GM12892 (cell line): ENCODE data around the gene WNT7B.

Source experiments
- POLR2A ChIP-seq: IDR thresholded peaks from 2 replicates; pipeline ENCODE4 v1.6.1; 2011; ENCODE audit warnings: low read depth, low read length, control low read depth
- POLR2AphosphoS5 ChIP-seq: IDR thresholded peaks from 2 replicates; pipeline ENCODE4 v1.6.1; 2011; ENCODE audit warnings: low read depth, low read length, control low read depth
- TAF1 ChIP-seq: IDR thresholded peaks from 2 replicates; pipeline ENCODE4 v1.6.1; 2011; ENCODE audit warnings: low read depth, mild to moderate bottlenecking, control low read depth, low read length, borderline replicate concordance

- TF ChIP-seq POLR2AphosphoS5 (no peak), POLR2A (no peak), TAF1 (no peak)
These were observed 46.6 kb upstream of the WNT7B start for GRCh38 chr22:46023558-46023981.
